ENCODE data around the gene VMO1.

Gene VMO1

GRCh38 chr17:4800462-4801196 is 14.5 kb upstream of the VMO1 start:
- no peak for DNase-seq (ENCODE audit: low spot score)

GRCh38 chr17:4796552-4796920 is 10.4 kb upstream of the VMO1 start:
- DNase-seq (ENCODE audit: low spot score): no peak

- DNase-seq (ENCODE audit: low spot score): no peak
These were observed 9.0 kb upstream of the VMO1 start for GRCh38 chr17:4795168-4795567.

GRCh38 chr17:4790705-4791088 is 4.5 kb upstream of the VMO1 start:
- DNase-seq (ENCODE audit: low spot score): no peak

GRCh38 chr17:4789951-4790704 is 4.0 kb upstream of the VMO1 start:
- DNase-seq (ENCODE audit: low spot score): peak; percentile 80

- no peak for DNase-seq (ENCODE audit: low spot score)
These were observed 3.5 kb upstream of the VMO1 start for GRCh38 chr17:4789701-4789950.

- DNase-seq (ENCODE audit: low spot score): no peak
These were observed 2.9 kb upstream of the VMO1 start, which contains the start of gene GLTPD2 for GRCh38 chr17:4788807-4789700. Gene GLTPD2 (plus strand): TSS chr17:4788964. CDS start chr17:4789012, 48 bp downstream.

GRCh38 chr17:4788159-4788806 is 2.1 kb upstream of the VMO1 start:
- no peak for DNase-seq (ENCODE audit: low spot score)

GRCh38 chr17:4786516-4786915 is 352 bp upstream of the VMO1 start:
- DNase-seq (ENCODE audit: low spot score): no peak

GRCh38 chr17:4785311-4786105 is 656 bp downstream of the VMO1 start:
- DNase-seq (ENCODE audit: low spot score): no peak

GRCh38 chr17:4782652-4783051 is 3.5 kb downstream of the VMO1 start:
- no peak for DNase-seq (ENCODE audit: low spot score)

GRCh38 chr17:4780325-4780955 is 5.7 kb downstream of the VMO1 start:
- DNase-seq (ENCODE audit: low spot score): no peak

GRCh38 chr17:4777969-4778760 is 8.0 kb downstream of the VMO1 start:
- no peak for DNase-seq (ENCODE audit: low spot score)

- DNase-seq (ENCODE audit: low spot score): no peak
These were observed 13.9 kb downstream of the VMO1 start for GRCh38 chr17:4772235-4772613.

GRCh38 chr17:4771519-4772234 is 14.5 kb downstream of the VMO1 start, which contains the start of gene TM4SF5:
Gene TM4SF5 (plus strand): TSS chr17:4771886. CDS start chr17:4771923, 37 bp downstream.
- no peak for DNase-seq (ENCODE audit: low spot score)

GRCh38 chr17:4769628-4770027 is 16.5 kb downstream of the VMO1 start:
- no peak for DNase-seq (ENCODE audit: low spot score)

GRCh38 chr17:4768298-4768697 is 17.9 kb downstream of the VMO1 start:
- DNase-seq (ENCODE audit: low spot score): no peak

GRCh38 chr17:4766723-4767122 is 19.4 kb downstream of the VMO1 start:
- DNase-seq (ENCODE audit: low spot score): no peak

- DNase-seq (ENCODE audit: low spot score): no peak
These were observed 20.0 kb downstream of the VMO1 start for GRCh38 chr17:4766201-4766600.

Data from CD4-positive, alpha-beta T cell treated with Interleukin-15 for 4 hours (primary cell).